GM18867 (cell line): ENCODE data around the gene CDKAL1.
A peak's percentile ranks its signal among the peaks of the same experiment; 100 is the strongest.
"Not testable (repeated sequence)": the region's sequence is repeated elsewhere in the genome, so short reads cannot be mapped to it uniquely, and the experiment has no call there.

Experiments
- ATAC-seq: cut with Tn5 transposase; IDR thresholded peaks from one replicate; pipeline ENCODE4 v1.9.1; 2021; ENCODE audit warnings: mild to moderate bottlenecking, moderate library complexity; ENCODE audit not compliant: unreplicated experiment

CDKAL1 gene

DNA sequence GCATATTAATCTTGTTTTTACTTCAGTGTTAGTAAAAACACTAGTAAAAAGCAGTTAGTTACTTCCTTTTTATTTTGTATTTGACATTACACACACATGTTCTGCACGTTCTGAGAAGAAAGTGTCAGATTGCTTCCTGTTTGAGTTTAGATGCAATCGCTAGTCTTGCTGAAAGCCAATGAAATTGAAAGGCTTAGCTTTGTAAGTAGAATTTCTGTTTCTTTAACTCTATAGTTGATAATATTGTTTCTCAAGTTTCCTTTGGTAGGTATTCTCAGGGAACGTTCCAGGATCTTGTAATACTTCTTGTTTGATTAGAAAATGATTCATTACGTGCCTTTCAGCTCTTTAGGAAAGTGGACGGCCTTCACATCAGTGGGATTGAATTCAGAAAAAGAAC, 55.0 kb downstream of the CDKAL1 start:
- ATAC-seq: no peak

DNA sequence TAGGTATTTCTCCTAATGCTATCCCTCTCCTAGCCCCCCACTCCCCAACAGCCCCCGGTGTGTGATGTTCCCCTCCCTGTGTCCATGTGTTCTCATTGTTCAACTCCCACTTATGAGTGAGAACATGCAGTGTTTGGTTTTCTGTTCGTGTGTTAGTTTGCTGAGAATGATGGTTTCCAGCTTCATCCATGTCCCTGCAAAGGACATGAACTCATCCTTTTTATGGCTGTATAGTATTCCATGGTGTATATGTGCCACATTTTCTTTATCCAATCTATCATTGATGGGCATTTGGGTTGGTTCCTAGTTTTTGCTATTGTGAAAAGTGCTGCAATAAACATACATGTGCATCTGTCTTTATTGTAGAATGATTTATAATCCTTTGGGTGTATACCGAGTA, 56.2 kb downstream of the CDKAL1 start:
- not testable (repeated sequence) for ATAC-seq

DNA sequence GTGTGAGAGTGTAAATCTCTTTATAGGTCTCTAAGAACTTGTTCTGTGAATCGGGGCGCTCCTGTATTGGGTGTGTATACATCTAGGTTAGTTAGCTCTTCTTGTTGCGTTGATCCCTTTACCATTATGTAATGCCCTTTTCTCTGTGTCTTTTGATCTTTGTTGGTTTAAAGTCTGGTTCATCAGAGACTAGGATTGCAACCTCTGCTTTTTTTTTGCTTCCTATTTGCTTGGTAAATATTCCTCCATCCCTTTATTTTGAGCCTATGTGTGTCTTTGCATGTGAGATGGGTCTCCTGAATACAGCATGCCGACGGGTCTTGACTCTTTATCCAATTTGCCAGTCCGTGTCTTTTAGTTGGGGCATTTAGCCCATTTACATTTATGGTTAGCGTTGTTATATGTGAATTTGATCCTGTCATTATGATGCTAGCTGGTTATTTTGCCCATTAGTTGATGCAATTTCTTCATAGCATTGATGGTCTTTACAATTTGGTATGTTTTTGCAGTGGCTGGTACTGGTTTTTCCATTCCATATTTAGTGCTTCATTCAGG, 60.1 kb downstream of the CDKAL1 start:
- ATAC-seq: not testable (repeated sequence)

DNA sequence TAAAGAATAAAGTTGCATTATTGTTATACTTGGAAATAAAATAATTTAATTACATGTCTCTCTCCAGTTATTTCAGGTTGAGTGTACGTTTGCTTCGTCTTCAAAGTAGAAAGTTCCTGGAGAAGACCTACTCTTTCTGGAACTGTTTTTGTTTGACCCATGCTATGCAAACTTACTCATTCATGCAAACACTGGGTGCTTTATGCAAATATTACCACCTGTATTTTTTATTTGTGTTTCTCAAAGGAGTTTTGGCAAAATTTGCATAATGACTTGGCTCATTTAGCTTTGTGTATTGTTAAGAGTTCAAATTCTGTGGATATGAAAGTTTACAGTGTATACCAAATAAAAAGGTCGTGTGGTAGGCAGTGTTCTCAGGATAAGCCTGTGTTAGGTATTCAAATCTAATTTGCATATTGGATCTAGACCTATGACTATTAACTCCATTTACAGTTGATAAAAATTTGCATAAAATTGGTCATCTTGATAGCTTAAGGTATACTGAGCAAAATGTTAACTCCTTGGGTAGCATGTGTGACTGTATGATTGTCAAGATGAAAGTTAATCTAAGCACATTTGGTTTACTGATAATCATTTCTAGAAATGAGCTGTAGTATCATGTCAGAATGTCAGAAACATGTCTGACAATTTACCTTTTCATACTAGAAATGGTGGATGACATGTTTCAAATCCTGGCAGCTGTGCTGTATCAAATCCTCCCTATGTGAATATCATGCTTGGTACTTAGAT, 65.2 kb downstream of the CDKAL1 start:
- no peak for ATAC-seq

DNA sequence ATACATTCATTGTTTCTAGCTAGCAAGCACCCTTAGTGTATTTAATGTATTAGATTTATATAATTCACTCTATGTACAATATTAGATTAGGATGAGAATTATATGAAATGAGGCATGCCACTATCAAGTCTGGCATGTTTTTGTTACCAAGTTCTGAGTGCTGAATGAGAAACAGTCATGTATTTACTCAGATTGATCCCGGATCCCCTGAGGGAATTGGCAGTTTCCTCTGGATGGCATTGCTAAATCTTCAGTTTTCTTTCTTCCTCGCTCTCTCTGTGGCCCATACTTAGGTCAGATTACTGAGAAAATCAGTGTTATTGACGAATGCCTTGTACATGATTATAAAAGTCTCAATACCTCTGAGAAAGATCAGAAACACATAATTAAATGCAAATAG, 66.6 kb downstream of the CDKAL1 start:
- ATAC-seq: no peak

DNA sequence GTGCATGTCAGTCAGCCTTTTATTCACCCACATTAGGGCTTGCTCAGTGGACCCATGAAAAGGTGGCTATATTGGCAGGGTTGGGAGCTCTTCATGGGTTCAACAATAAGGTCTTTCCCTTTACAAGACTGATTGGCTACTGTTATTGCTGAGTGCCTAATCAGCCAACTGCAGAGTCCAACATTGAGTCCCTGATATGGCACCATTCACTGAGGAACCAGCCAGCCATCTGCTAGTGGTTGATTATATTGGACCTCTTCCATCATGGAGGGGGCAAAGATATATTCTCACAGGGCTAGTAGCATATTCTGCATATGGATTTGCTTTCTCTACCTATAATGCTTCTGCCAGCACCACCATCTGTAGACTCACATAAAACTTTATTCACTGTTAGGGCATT, 69.9 kb downstream of the CDKAL1 start:
- no peak for ATAC-seq

DNA sequence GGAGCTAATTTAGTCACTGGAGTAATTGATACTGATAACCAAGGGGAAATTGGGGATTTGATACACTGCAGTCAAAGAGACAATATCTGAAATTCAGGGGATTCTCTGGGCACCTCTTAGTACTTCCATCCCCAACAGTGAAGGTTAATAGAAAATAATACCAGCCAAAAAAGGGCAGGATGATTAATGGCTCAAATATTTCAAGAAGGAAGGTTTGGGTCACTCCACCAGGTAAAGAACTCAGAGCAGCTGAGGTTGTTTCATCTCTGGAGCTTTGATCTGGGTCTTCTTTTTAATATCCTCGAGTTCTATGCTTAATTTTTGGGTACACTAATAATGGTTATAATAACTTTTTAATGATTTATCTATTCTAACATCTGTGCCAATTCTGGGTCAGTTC, 70.8 kb downstream of the CDKAL1 start:
- no peak for ATAC-seq

DNA sequence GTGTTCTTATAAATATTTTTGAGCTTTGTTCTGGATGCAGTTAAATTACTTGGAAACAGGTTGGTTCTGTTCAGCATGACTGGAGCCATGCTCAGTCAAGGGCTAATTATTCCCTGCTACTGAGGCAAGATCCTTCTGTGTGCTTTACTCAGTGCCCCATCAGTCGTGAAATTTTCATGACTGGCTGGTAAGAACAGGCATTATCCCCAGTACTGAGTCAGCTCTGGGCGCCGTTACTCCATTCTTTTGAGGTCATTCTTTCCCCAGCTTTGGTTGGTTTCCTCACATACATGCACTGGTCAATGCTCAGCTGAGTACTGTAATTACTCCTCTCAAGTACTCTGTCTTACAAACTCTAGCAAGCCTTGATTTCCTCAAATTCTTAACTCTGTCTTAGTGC, 71.3 kb downstream of the CDKAL1 start:
- no peak for ATAC-seq

DNA sequence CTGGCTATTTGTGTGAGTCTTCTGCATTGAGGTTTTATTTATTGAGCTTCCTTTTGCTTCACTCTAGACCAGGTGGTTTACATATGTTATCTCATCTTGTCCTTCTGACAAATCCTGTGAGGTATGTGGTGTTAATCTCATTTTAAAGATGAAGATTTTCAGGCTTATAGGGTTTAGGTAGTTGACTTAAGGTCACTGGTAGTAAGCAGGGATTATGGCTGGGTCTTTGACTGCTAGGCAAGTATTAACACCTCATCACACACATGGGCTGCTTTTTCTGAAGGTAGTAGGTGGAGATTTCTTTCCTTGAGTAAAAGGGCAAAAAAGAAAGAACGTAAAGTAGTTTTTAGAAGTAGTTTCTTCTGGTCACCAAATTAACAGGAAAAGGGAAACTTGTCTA, 72.6 kb downstream of the CDKAL1 start:
- ATAC-seq: no peak

DNA sequence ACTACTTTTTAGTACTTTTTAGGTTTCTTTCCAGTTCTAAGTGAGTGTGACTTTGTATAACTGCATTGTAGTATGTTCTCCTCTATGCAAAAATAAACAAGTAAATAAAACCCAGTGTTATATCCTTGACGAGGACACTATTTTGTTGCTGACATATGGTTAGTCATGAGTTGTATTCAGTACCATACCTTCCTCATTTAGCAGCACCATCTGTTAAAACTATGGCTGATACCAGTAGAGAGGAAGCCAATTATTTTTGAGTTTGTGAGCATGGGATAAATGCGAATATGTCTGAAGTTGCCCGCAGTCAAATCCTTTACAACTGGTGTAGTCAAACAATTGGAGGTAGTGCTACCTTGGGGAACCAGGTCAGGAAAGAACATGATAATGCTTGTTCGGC, 74.1 kb downstream of the CDKAL1 start:
- no peak for ATAC-seq

DNA sequence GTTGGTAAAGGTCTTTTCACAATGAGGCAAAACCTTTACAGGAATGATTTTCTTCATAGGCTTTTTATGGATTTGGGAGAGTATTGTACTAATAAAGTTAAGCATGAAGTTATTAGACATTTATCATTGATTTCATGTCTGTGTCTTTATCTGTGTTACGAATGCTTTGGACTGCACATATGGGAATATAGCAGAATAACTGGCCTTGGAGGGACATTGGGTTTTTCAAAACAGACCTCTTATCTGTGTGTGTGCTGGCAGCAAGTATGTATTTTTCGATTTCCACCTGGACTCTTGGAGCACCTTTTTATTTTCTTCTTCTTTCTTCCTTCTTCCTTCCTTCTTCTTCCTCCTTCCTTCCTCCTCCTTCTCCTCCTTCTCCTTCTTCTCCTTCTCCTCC, 74.6 kb downstream of the CDKAL1 start:
- no peak for ATAC-seq

DNA sequence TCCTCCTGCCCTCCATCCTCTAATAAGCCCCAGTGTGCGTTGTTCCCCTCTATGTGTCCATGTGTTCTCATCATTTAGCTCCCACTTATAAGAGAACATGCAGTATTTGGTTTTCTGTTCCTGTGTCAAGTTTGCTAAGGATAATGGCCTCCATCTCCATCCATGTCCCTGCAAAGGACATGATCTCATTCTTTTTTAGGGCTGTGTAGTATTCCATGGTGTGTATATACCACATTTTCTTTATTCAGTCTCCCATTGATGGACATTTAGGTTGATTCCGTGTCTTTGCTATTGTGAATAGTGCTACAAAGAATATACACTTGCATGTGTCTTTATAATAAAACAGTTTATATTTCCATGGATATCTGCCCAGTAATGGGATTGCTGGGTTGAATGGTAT, 75.7 kb downstream of the CDKAL1 start:
- not testable (repeated sequence) for ATAC-seq

DNA sequence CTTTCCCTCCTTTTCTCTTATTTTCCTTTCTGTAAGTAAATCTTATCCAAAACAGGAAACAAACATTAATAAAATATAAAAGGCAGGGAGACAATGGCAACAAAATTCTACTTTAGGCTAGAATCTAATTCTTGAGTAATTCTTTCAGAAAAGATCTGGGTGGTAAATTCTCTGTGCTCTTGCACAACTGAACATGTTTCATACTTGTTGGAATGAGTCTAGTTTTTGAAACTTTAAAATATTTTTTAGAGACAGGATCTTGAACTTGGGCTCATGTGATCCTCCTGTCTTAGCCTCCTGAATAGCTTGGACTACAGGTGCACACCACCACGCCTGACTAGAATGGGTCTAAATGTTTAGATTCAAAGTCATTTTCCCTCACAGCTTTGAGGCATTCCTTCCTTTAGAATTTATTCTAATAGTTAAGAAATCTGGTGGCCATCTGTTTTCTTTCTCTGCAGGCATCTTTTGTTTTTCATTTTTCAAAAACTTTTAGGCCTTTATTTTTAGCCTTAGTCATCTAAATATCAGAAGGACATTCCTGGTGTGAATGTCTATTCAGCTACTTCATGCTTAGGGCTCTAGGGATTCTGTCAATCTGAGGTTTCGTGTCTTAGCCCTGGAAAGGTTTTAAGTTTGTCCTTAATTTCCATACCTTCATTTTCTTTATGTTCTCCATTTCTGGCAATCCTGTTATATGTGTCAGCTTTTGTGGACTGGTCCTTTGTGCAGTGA, 76.5 kb downstream of the CDKAL1 start:
- no peak for ATAC-seq

DNA sequence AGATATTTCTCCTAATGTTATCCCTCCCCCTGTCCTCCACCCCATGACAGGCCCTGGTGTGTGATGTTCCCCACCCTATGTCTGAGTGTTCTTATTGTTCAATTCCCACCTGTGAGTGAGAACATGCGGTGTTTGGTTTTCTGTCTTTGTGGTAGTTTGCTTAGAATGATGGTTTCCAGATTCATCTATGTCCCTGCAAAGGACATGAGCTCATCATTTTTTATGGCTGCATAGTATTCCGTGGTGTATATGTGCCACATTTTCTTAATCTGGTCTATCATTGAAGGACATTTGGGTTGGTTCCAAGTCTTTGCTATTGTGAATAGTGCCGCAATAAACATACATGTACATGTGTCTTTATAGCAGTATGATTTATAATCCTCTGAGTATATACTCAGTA, 83.3 kb downstream of the CDKAL1 start:
- not testable (repeated sequence) for ATAC-seq

DNA sequence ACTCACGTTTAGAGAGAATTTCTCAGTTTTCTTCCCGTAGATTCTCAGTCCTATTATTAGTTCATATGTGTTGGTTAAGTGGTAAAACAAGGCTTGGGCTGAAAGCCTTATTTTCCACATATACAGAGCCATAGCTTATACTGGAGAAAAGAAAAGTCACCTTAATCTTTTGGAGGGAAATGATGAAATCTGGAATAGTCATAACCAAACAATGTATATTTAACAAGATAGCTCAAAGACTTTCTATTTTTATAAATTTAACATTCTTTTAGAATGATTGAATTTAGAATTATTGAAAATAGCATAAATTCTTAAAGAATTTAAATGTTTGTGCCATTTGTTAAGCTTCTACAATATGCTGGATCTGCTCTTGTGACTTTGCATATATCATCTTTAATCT, 85.8 kb downstream of the CDKAL1 start:
- no peak for ATAC-seq

DNA sequence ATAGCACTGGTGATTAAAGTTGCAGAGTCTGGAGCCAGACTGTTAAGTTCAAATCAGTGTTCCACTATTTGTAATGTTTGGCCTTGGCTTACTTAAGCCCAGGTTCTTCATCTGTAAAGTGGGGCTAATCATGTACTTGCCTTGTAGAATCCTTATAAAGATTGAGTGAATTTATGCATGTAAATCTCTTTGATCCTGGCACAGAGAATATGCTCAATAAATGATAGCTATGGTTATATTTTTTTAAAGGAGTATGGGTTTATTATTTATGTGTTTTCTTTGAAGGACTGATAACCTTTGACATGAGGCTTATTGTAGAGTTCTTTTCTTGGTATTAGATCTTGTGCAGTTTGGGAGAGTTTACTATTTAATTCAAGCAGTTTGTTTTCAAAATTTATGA, 89.5 kb downstream of the CDKAL1 start:
- no peak for ATAC-seq

DNA sequence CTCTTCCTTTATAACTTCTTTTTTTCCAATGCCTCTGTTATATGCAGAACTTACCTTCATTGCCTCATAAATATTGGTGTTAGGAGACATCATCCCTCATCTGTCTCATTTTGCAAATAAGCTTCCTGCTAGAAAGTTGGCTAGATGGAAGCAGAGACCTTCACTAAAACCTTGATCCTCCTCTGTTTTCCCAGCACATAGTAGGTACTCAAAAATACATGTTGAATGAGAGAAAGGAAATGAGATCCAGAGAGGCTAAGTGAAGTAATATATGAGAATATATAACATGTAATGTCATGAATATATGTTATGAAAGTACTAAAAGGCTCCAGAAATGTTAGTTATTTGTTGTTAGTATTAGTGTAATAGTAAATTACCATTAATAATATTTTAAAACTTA, 91.9 kb downstream of the CDKAL1 start:
- ATAC-seq: no peak

DNA sequence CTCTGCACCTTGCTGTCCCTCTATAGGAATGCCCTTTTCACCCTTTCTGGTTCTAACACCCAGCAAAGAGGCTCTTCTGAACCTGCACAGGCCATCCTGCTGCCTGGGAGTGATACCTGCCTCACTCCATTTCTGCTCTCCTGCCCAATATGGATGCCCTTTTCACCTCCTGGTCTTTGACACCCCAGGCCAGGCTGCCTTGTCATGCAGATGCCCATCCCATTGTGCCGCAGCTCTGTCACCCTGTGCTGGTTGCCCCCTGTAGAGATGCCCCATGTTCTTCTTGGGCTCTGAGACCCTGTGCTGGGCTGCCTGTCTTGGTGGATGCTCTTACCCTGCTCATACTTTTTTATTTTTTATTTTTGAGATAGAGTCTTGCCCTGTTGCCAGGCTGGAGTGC, 95.3 kb downstream of the CDKAL1 start:
- no peak for ATAC-seq

DNA sequence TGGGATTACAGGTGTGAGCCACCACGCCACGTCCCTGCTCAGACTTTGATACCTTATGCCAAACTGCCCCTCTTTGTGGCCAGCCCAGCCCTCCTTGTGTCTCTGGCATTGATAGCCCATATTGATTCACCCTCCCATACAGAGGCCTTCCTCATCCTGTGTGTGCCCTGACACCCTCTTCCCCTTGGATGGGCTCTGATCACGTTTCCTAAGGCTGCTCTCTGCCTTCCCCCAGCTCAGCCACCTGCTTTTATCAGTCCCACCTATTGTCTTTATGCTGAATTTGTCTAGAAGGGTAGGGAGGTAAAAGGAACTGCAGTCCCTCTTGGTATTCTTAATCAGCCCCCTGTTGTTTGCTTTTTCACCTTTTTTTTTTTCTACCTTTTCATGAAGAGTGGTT, 95.9 kb downstream of the CDKAL1 start:
- ATAC-seq: no peak

DNA sequence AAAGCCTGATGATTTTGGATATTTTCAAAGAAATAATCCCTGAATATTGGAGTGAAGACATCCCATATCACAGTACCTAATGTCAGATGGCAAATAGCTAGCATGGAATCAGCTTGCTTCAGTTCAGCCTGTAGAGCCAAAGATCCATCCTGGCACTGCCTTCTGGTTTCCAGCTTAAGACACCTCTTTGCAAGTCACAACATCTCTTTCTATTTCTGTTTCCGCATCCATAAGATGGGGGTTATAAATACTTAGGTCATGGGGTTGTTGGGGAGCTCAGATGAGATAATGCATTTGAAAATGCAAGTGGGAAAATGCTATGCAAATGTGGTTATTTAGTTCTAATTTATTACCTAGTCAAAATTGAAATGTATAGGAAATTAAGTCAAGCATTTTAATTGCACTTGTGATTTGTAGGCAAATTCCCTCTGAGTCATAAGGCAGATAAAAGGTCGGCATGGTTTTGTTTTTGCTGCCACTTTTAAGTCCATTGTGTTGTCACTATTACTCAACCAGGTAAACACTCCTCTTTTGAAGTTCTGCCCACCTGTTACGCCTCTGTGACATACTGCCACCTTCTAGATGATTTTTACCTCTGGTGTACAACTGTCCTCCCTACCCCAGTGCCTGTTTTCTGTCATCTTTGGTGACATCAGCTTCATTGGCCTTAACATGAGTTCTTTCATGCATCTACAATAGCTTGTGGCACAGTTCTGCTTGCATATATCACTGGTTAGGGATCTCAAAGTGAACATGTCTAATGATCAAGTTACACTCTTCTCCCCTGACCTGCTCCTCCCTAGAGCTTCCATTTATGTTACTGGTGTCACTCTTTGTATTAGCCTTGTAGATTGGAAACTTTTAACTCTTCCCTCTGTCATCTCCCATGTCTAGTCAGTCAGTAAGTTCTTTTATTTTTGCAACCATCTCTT, 96.6 kb downstream of the CDKAL1 start:
- ATAC-seq: peak; percentile 53

DNA sequence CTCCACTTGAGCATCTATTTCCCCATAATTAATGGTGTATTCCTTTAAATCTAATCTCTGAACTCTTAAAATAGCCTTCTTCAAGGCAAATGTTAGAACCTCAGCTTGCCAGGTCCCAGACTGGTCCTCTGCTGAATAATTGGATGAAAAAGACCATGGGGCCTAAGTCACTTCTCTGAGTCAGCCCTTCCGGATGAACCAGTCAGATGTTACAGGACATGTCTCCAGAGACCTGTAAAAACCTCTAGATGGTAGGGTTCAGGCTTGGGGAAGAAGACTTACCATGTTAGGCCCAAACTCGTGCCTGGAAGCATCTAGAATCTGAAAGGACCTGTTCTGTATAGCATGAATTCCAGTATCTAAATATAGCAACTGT, 97.3 kb downstream of the CDKAL1 start:
- no peak for ATAC-seq
